Uterus (tissue), 2 donors: ENCODE data around the gene THBS4.

Experiments used
- POLR2A ChIP-seq, 2 donors: fragments of 450-650 bp; IDR thresholded peaks; one replicate each; pipeline ENCODE4 v1.6.1; 2016; ENCODE audit warnings: antibody characterized with exemption in 2 of 2, mild to moderate bottlenecking in 1 of 2, moderate library complexity in 1 of 2
- TF ChIP-seq, protein P1 (sequence below), 4 experiments: fragments of 200-600 bp in 2 of 4; fragments of 450-650 bp in 2 of 4; sonication (generic) in 2 of 4; IDR thresholded peaks; one replicate each; pipeline ENCODE4 v1.5.1; 2016 to 2019; ENCODE audit warnings: antibody characterized with exemption in 4 of 4, mild to moderate bottlenecking in 2 of 4, moderate library complexity in 1 of 4

DNA sequence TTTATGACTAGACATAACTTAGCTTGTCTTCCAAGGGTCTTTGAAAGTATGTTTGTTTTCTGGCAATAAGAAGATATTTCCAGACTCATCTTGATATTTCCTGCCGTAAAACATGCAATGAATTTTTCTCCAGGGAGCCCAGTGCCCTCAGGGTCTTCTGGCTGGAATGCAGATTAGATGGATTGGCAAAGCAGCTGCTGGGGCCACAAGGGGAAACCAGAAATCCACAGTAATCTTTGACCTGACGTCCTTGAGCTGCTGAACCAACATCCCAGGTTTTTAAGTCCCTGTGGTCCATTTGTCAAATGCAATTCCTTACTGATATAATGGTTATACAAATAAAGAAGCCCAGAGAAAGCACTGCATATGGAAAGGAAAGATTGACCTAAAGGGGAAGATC is 93.0 kb downstream of the THBS4 start:
- TF ChIP-seq, protein P1, sequence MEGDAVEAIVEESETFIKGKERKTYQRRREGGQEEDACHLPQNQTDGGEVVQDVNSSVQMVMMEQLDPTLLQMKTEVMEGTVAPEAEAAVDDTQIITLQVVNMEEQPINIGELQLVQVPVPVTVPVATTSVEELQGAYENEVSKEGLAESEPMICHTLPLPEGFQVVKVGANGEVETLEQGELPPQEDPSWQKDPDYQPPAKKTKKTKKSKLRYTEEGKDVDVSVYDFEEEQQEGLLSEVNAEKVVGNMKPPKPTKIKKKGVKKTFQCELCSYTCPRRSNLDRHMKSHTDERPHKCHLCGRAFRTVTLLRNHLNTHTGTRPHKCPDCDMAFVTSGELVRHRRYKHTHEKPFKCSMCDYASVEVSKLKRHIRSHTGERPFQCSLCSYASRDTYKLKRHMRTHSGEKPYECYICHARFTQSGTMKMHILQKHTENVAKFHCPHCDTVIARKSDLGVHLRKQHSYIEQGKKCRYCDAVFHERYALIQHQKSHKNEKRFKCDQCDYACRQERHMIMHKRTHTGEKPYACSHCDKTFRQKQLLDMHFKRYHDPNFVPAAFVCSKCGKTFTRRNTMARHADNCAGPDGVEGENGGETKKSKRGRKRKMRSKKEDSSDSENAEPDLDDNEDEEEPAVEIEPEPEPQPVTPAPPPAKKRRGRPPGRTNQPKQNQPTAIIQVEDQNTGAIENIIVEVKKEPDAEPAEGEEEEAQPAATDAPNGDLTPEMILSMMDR (IDR thresholded peaks at IDR 0.05): no peak
- no peak for TF ChIP-seq POLR2A (IDR thresholded peaks at IDR 0.05)
